Caco-2 (cell line): Measurements from ENCODE around the gene ACVR2B. TPM values are rescaled to one million over a fixed set of nuclear protein-coding genes. Genes with fewer than 3 reads are reported as not detected.

Experiments
- BruUV-seq: library from RNA; stranded (reverse); fragments of 400-500 nt; replicated peaks from 2 replicates; lab custom pipeline; 2021; lab: Mats Ljungman, UMichigan
- CTCF ChIA-PET: fragments of 300-600 bp; sonication (Branson Sonifier 250); formaldehyde crosslinking; loops from one replicate; lab custom pipeline; 2022; ENCODE audit warnings: antibody characterized with exemption; lab: Charles Lee
- POLR2A ChIA-PET: fragments of 300-600 bp; sonication (Branson Sonifier 250); formaldehyde crosslinking; loops from one replicate; lab custom pipeline; 2022; ENCODE audit warnings: antibody characterized with exemption; lab: Charles Lee
- DNase-seq, 2 experiments: peaks; one replicate each; pipeline versions ENCODE4 v3.0.0 to v3.0.0-alpha.2; 2020 to 2022
- H3K27me3 ChIP-seq: replicated peaks from 2 replicates; pipeline ENCODE4 v1.6.0; 2011; ENCODE audit warnings: low read length; ENCODE audit not compliant: control insufficient read depth, insufficient read depth
- H3K36me3 ChIP-seq: 2 replicates; pipeline ENCODE4 v1.5.1; 2011; ENCODE audit warnings: low read length; ENCODE audit not compliant: control insufficient read depth, insufficient read depth
- H3K4me1 ChIP-seq: fragments of 250-450 bp; sonication (Bioruptor Pico); 2 replicates; pipeline ENCODE4 v1.5.1; 2020; ENCODE audit warnings: mild to moderate bottlenecking
- H3K4me3 ChIP-seq: 2 replicates; pipeline ENCODE4 v1.5.1; 2011; ENCODE audit warnings: low read depth, mild to moderate bottlenecking, control low read depth, low read length
- H3K9me3 ChIP-seq: fragments of 250-450 bp; sonication (Bioruptor Pico); 2 replicates; pipeline ENCODE4 v1.5.1; 2020; ENCODE audit warnings: mild to moderate bottlenecking, moderate library complexity
- H3K27ac Mint-ChIP-seq: one replicate; pipeline ENCODE4 v1.8.0; 2022; ENCODE audit warnings: mixed read lengths; ENCODE audit not compliant: unreplicated experiment
- H3K27me3 Mint-ChIP-seq: one replicate; pipeline ENCODE4 v1.8.0; 2022; ENCODE audit warnings: mixed read lengths; ENCODE audit not compliant: insufficient read depth, unreplicated experiment
- H3K36me3 Mint-ChIP-seq: one replicate; pipeline ENCODE4 v1.8.0; 2022; ENCODE audit warnings: mild to moderate bottlenecking, mixed read lengths; ENCODE audit not compliant: insufficient read depth, unreplicated experiment
- H3K4me1 Mint-ChIP-seq: one replicate; pipeline ENCODE4 v1.8.0; 2022; ENCODE audit warnings: low read depth, mixed read lengths; ENCODE audit not compliant: unreplicated experiment
- H3K4me3 Mint-ChIP-seq: one replicate; pipeline ENCODE4 v1.8.0; 2022; ENCODE audit warnings: mild to moderate bottlenecking, moderate library complexity, mixed read lengths; ENCODE audit not compliant: unreplicated experiment
- H3K9me3 Mint-ChIP-seq: one replicate; pipeline ENCODE4 v1.8.0; 2022; ENCODE audit warnings: mixed read lengths; ENCODE audit not compliant: unreplicated experiment
- CTCF ChIP-seq, 2 experiments: fragments of 200-600 bp in 1 of 2; IDR thresholded peaks; 1 replicate in 1 of 2; 2 replicates in 1 of 2; pipeline versions ENCODE4 v1.5.1 to v1.8.0; 2011 to 2022; ENCODE audit warnings: antibody characterized with exemption in 1 of 2, control low read depth in 1 of 2, inconsistent platforms in 1 of 2, low read depth in 1 of 2, low read length in 1 of 2, mild to moderate bottlenecking in 1 of 2, moderate library complexity in 1 of 2; ENCODE audit not compliant: insufficient read depth in 1 of 2, severe bottlenecking in 1 of 2, unreplicated experiment in 1 of 2
- intact Hi-C: fragments of 100-400 bp; cut with micrococcal nuclease; formaldehyde crosslinking; loops from one replicate; pipeline ENCODE4 v1.10.0; 2022; ENCODE audit not compliant: unreplicated experiment
- total RNA-seq: library from RNA; stranded (reverse); gene quantifications from 2 replicates; pipeline ENCODE4 v1.2.3, GENCODE V29; 2022

Gene ACVR2B
- total RNA-seq, 1 experiment from 2014 or later, result 21.4 TPM

GRCh38 chr3:38524141-38524739 lies 70.5 kb downstream of the ACVR2B start:
- H3K4me1 ChIP-seq, result no peaks in the 10 kb centered on the region
- H3K27me3 ChIP-seq, result no peaks in the 10 kb centered on the region
- peaks cover 11% of the 10 kb centered on the region for H3K36me3 Mint-ChIP-seq
- intact Hi-C loops, result loop anchor here (5.0 kb wide), 1 partner anchor 318 kb away; no protein-coding TSS in a partner anchor
- H3K27ac Mint-ChIP-seq, result no peak overlapping the region
- H3K4me3 Mint-ChIP-seq, result no peak overlapping the region
- no peak for TF ChIP-seq CTCF (IDR thresholded peaks at IDR 0.05; ENCODE audit: insufficient read depth in 1 of 2, low read depth in 1 of 2, low read length in 1 of 2, severe bottlenecking in 1 of 2, unreplicated experiment in 1 of 2)
- no peaks in the 10 kb centered on the region for H3K27me3 Mint-ChIP-seq
- no peak for DNase-seq
- H3K9me3 ChIP-seq, result no peaks in the 10 kb centered on the region
- ChIA-PET POLR2A (no interaction called here), CTCF (interaction anchor here (1.6 kb wide), 1 partner anchor 131 kb away, joined by 7 read pairs; no protein-coding TSS in a partner anchor)
- no peaks in the 10 kb centered on the region; the same call in 1 of the 2 replicates for H3K36me3 ChIP-seq
- BruUV-seq, result TSS peak; percentile 30
- H3K4me3 ChIP-seq, result no peak overlapping the region
- H3K9me3 Mint-ChIP-seq, result no peaks in the 10 kb centered on the region
- no peaks in the 10 kb centered on the region for H3K4me1 Mint-ChIP-seq

- ChIA-PET POLR2A (no interaction called here), CTCF (interaction anchor here (1.0 kb wide), 1 partner anchor 129 kb away, joined by 4 read pairs; no protein-coding TSS in a partner anchor)
- intact Hi-C loops, result no loop called here
Measured at GRCh38 chr3:38526792-38527191, 73.1 kb downstream of the ACVR2B start.

GRCh38 chr3:38528457-38528856 lies 74.8 kb downstream of the ACVR2B start:
- Histone ChIP-seq H3K4me1 (no peaks in the 10 kb centered on the region), H3K27me3 (no peaks in the 10 kb centered on the region), H3K9me3 (no peaks in the 10 kb centered on the region), H3K36me3 (no peaks in the 10 kb centered on the region; the same call in 1 of the 2 replicates), H3K4me3 (no peak overlapping the region)
- H3K27me3 Mint-ChIP-seq, result no peaks in the 10 kb centered on the region
- H3K4me3 Mint-ChIP-seq, result no peak overlapping the region
- POLR2A ChIA-PET, result no interaction called here
- CTCF ChIA-PET, result interaction anchor here (1.3 kb wide), 1 partner anchor 316 kb away, joined by 3 read pairs; no protein-coding TSS in a partner anchor
- no peaks in the 10 kb centered on the region for H3K9me3 Mint-ChIP-seq
- H3K27ac Mint-ChIP-seq, result no peak overlapping the region
- intact Hi-C loops, result no loop called here
- no peaks in the 10 kb centered on the region for H3K4me1 Mint-ChIP-seq
- peaks cover 10% of the 10 kb centered on the region for H3K36me3 Mint-ChIP-seq
- DNase-seq, result peak in 1 of 2 experiments; percentile 17
- no TSS peak for BruUV-seq
- peak in 1 of 2 experiments; percentile 18 for TF ChIP-seq CTCF (IDR thresholded peaks at IDR 0.05; ENCODE audit: insufficient read depth in 1 of 2, low read depth in 1 of 2, low read length in 1 of 2, severe bottlenecking in 1 of 2, unreplicated experiment in 1 of 2)

More at GRCh38 chr3:38526792-38527191, 73.1 kb downstream of the ACVR2B start:
- Mint-ChIP-seq H3K36me3 (peaks cover 15% of the 10 kb centered on the region), H3K27ac (no peak overlapping the region), H3K9me3 (no peaks in the 10 kb centered on the region), H3K4me1 (no peaks in the 10 kb centered on the region), H3K27me3 (no peaks in the 10 kb centered on the region), H3K4me3 (no peak overlapping the region)
- H3K36me3 ChIP-seq, result no peaks in the 10 kb centered on the region; the same call in 1 of the 2 replicates
- H3K27me3 ChIP-seq, result no peaks in the 10 kb centered on the region
- no TSS peak for BruUV-seq
- no peaks in the 10 kb centered on the region for H3K9me3 ChIP-seq
- no peaks in the 10 kb centered on the region for H3K4me1 ChIP-seq
- no peak for DNase-seq
- no peak for TF ChIP-seq CTCF (IDR thresholded peaks at IDR 0.05; ENCODE audit: insufficient read depth in 1 of 2, low read depth in 1 of 2, low read length in 1 of 2, severe bottlenecking in 1 of 2, unreplicated experiment in 1 of 2)
- no peak overlapping the region for H3K4me3 ChIP-seq
